ENCODE data around the gene IFTAP.

IFTAP gene

GRCh38 chr11:36609383-36609782 is 15.1 kb downstream of the IFTAP start:
- no peak overlapping the region for H3K4me3 Mint-ChIP-seq
- DNase-seq, result no peak
- H3K36me3 Mint-ChIP-seq (ENCODE audit: low read depth), result peaks cover 16% of the 10 kb centered on the region
- peaks cover 6% of the 10 kb centered on the region for H3K9me3 Mint-ChIP-seq
- H3K4me1 Mint-ChIP-seq, result no peaks in the 10 kb centered on the region
- no peak overlapping the region for H3K27ac Mint-ChIP-seq
- no peaks in the 10 kb centered on the region for H3K27me3 Mint-ChIP-seq (ENCODE audit: low read depth, poor library complexity)
- TF ChIP-seq, protein P1, sequence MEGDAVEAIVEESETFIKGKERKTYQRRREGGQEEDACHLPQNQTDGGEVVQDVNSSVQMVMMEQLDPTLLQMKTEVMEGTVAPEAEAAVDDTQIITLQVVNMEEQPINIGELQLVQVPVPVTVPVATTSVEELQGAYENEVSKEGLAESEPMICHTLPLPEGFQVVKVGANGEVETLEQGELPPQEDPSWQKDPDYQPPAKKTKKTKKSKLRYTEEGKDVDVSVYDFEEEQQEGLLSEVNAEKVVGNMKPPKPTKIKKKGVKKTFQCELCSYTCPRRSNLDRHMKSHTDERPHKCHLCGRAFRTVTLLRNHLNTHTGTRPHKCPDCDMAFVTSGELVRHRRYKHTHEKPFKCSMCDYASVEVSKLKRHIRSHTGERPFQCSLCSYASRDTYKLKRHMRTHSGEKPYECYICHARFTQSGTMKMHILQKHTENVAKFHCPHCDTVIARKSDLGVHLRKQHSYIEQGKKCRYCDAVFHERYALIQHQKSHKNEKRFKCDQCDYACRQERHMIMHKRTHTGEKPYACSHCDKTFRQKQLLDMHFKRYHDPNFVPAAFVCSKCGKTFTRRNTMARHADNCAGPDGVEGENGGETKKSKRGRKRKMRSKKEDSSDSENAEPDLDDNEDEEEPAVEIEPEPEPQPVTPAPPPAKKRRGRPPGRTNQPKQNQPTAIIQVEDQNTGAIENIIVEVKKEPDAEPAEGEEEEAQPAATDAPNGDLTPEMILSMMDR (IDR thresholded peaks at IDR 0.05), result no peak

DNA sequence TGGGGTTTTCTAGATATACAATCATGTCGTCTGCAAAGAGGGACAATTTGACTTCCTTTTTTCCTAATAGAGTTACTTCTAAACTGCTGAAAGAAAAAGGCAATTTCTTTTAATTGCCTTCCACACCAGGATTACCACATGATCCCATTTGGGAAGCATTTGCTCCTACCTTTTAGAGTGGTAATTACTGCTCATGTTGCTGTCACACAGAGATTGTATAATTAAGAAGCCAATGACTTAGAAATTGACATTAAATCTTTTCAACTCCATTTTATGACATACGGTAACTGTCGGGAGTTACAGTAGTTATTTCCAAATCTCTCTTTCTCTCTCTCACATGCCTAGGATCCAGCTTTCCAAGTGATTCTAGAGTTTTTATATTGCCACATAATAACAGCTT is 21.5 kb downstream of the IFTAP start:
- Mint-ChIP-seq H3K4me1 (peaks cover 6% of the 10 kb centered on the region), H3K27me3 (ENCODE audit: low read depth, poor library complexity) (no peaks in the 10 kb centered on the region), H3K36me3 (ENCODE audit: low read depth) (peaks cover 19% of the 10 kb centered on the region), H3K27ac (no peak overlapping the region), H3K4me3 (no peak overlapping the region), H3K9me3 (peaks cover 6% of the 10 kb centered on the region)
- TF ChIP-seq, protein P1 (IDR thresholded peaks at IDR 0.05), result no peak
- DNase-seq, result no peak

DNA sequence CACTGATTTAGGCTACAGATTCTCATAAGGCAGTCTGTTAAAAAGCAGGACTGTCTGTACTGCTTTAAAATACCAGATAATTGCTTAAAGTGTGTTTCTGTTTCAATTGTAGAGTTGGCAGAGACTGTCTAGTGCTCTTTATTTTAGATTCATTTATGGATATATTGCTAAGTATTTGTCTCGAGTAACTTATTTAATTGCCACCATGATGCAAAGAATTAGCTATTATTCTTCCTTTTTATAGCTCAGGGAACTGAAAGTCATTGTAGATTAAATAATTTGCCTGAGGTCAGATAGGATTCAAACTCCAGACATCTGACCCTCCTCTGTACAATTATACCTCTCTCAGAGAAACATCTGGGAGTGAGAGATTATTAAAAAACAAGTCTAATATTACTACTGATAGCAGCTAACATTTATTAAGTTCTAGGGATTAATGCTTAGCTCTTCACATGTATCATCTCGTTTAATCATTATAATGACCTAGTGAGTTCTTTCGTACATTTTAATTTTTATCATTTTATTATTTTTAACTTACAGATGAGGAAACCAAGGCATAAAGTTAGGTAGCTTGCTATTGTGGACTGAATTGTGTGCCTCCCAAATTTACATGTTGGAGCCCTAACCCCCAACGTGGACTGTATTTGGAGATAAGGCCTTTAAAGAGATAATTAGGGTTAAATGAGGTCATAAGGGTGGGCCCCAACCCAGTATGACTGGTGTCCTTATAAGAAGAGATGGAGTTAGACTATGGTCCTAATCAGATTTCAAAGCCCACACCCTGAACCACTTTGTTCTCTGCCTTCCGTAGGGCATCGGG is 23.5 kb downstream of the IFTAP start:
- Mint-ChIP-seq H3K4me1 (peaks cover 6% of the 10 kb centered on the region), H3K27ac (no peak overlapping the region), H3K9me3 (peaks cover 6% of the 10 kb centered on the region), H3K27me3 (ENCODE audit: low read depth, poor library complexity) (no peaks in the 10 kb centered on the region), H3K4me3 (no peak overlapping the region), H3K36me3 (ENCODE audit: low read depth) (peaks cover 15% of the 10 kb centered on the region)
- TF ChIP-seq, protein P1 (IDR thresholded peaks at IDR 0.05), result no peak
- DNase-seq, result no peak

DNA sequence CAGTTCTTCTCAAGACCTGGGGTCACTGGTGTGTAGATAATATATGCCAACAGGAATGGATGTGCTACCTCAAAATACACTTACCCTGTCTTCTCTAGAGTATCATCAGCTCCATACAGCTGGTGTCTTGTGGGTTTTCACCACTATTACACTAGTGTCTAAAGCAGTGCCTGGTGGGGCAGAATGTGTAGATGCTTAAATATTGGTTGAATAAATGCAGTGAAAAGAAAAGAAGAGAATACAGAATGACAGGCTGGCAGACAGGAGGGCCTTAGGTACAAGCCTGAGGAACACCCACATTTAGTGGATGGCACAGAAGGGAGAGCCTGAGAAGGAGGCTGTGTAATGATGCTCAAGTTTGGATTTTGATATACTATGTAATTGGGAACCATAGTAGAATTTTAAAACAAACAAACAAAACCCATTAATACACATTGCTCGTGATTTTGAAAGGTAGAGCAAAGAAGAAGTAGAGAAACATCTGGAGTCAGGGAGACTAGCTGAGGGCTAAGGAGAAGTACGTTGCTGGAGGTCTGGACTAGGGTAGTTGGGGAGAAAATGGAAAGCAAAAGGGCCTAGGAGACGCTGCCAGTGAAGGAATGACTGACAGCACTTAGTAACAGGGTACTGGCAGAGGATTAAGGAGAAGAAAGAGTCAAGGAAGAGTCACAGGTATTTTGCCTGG is 24.2 kb downstream of the IFTAP start:
- no peak overlapping the region for H3K4me3 Mint-ChIP-seq
- H3K9me3 Mint-ChIP-seq, result peaks cover 4% of the 10 kb centered on the region
- H3K27ac Mint-ChIP-seq, result peak overlapping the region; percentile 75
- no peak for DNase-seq
- H3K4me1 Mint-ChIP-seq, result peaks cover 6% of the 10 kb centered on the region
- no peaks in the 10 kb centered on the region for H3K27me3 Mint-ChIP-seq (ENCODE audit: low read depth, poor library complexity)
- TF ChIP-seq, protein P1 (IDR thresholded peaks at IDR 0.05), result no peak
- peaks cover 11% of the 10 kb centered on the region for H3K36me3 Mint-ChIP-seq (ENCODE audit: low read depth)

DNA sequence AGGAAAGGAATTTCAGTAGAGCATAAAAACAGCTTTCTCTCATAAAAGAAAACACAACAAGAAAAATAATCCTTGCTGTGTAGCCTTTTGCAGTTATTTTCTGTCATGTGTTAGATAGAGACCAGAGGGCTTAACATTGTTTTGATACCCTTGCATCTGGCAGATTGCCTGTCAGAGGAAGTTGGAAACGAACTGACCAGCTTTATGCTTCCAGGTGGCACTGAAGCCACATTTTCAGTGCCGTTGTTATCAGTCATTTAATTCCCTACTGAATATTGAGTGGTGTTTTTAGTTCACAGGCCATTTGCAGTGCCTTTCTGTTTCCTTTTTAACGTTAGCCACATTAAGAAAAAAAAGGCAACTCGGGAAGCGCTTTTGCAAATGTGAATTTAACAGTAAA is 25.2 kb downstream of the IFTAP start:
- no peak for DNase-seq
- H3K36me3 Mint-ChIP-seq (ENCODE audit: low read depth), result peaks cover 8% of the 10 kb centered on the region
- peak overlapping the region; percentile 38 for H3K27ac Mint-ChIP-seq
- peaks cover 6% of the 10 kb centered on the region for H3K4me1 Mint-ChIP-seq
- H3K4me3 Mint-ChIP-seq, result no peak overlapping the region
- TF ChIP-seq, protein P1 (IDR thresholded peaks at IDR 0.05), result no peak
- no peaks in the 10 kb centered on the region for H3K27me3 Mint-ChIP-seq (ENCODE audit: low read depth, poor library complexity)
- H3K9me3 Mint-ChIP-seq, result no peaks in the 10 kb centered on the region

Measured in nephron progenitor cell (in vitro differentiated cells).